ENCODE measurements around the gene HPN. TPM values are rescaled to one million over a fixed set of nuclear protein-coding genes. Genes with fewer than 3 reads are reported as not detected.

The HPN gene
- total and polyA plus RNA-seq, 2 experiments from 2014 or later = 14.0 to 17.4 TPM

- H3F3A ChIP-seq (replicated peaks; ENCODE audit: low read depth) = peaks cover 36% of the 10 kb centered on the region
- no peaks in the 10 kb centered on the region; the same call in 2 of the 3 replicates for H3K9me3 Mint-ChIP-seq
- H4K20me1 ChIP-seq (replicated peaks; ENCODE audit: insufficient read depth) = peaks cover 37% of the 10 kb centered on the region
- no peaks in the 10 kb centered on the region for H3K27me3 ChIP-seq (ENCODE audit: insufficient read depth)
- ATAC-seq (no peak), DNase-seq (ENCODE audit: low spot score) (no peak)
- H3K4me1 Mint-ChIP-seq = peaks cover 4% of the 10 kb centered on the region; the same call in 1 of the 3 replicates
- H3K4me3 ChIP-seq = no peak overlapping the region
- H3K4me2 ChIP-seq = no peak overlapping the region
- H2AFZ ChIP-seq = no peak overlapping the region
- H3K36me3 ChIP-seq (ENCODE audit: insufficient read depth) = peaks cover 59% of the 10 kb centered on the region
- peaks cover 26% of the 10 kb centered on the region for H3K79me2 ChIP-seq (replicated peaks; ENCODE audit: insufficient read depth)
- peaks cover 30% of the 10 kb centered on the region for H3K27me3 Mint-ChIP-seq (ENCODE audit: insufficient read depth, low read depth, poor library complexity)
- H3K27ac Mint-ChIP-seq = no peak overlapping the region
- peaks cover 89% of the 10 kb centered on the region for H3K36me3 Mint-ChIP-seq (ENCODE audit: low read depth)
- no peaks in the 10 kb centered on the region for H3K4me1 ChIP-seq (ENCODE audit: insufficient read depth)
- H3K27ac ChIP-seq (ENCODE audit: low read depth) = no peak overlapping the region
- H3K9me2 ChIP-seq (ENCODE audit: insufficient read depth) = no peaks in the 10 kb centered on the region
- TF ChIP-seq REST (IDR thresholded peaks at IDR 0.05; ENCODE audit: unreplicated experiment) (no peak), EZH2phosphoT487 (IDR thresholded peaks at IDR 0.05; ENCODE audit: unreplicated experiment) (no peak), STAT1 (IDR thresholded peaks at IDR 0.05; ENCODE audit: unreplicated experiment) (no peak), EZH2 (IDR thresholded peaks at IDR 0.05; ENCODE audit: low read depth, unreplicated experiment) (no peak), JUNB (IDR thresholded peaks at IDR 0.05; ENCODE audit: unreplicated experiment) (no peak), NANOG (IDR thresholded peaks at IDR 0.05; ENCODE audit: borderline replicate concordance) (no peak), ZNF114 (CRISPR knock-in tag; IDR thresholded peaks at IDR 0.05) (no peak), POLR2AphosphoS5 (IDR thresholded peaks at IDR 0.05; ENCODE audit: low read depth) (no peak), CTCF (conservative IDR thresholded peaks at IDR 0.05; ENCODE audit: low read depth in 2 of 2) (no peak), CREB1 (CRISPR knock-in tag; IDR thresholded peaks at IDR 0.05; ENCODE audit: low read depth) (no peak), ZNF462 (CRISPR knock-in tag; IDR thresholded peaks at IDR 0.05) (no peak), ETS1 (IDR thresholded peaks at IDR 0.05) (no peak), ZNF331 (CRISPR knock-in tag; IDR thresholded peaks at IDR 0.05; ENCODE audit: low read depth) (no peak)
- H3K4me3 Mint-ChIP-seq = no peak overlapping the region
These were observed 30.3 kb upstream of the HPN start for GRCh38 chr19:35011091-35011689.

All from GM23338 (cell line).